Measurements from ENCODE around the gene NXN.

GRCh38 chr17:925817-926216 is 53.8 kb downstream of the NXN start:
- TF ChIP-seq EZH2 (IDR thresholded peaks at IDR 0.05; ENCODE audit: borderline replicate concordance, insufficient read depth, low read length, poor library complexity, severe bottlenecking): no peak
- no peak for TF ChIP-seq TAF1 (IDR thresholded peaks at IDR 0.05; ENCODE audit: low read depth)
- no peak for TF ChIP-seq CTCF (IDR thresholded peaks at IDR 0.05; ENCODE audit: poor library complexity, severe bottlenecking)
- TF ChIP-seq POLR2AphosphoS5 (IDR thresholded peaks at IDR 0.05): no peak
